ENCODE data around the gene MCF2L2.
A peak's percentile ranks its signal among the peaks of the same experiment; 100 is the strongest.
"Not testable (repeated sequence)": the region's sequence is repeated elsewhere in the genome, so short reads cannot be mapped to it uniquely, and the experiment has no call there.

Gene MCF2L2

GRCh38 chr3:183396662-183397391 is 31.6 kb downstream of the MCF2L2 start:
- DNase-seq (ENCODE audit: low spot score): no peak

GRCh38 chr3:183394150-183394549 is 34.3 kb downstream of the MCF2L2 start:
- no peak for DNase-seq (ENCODE audit: low spot score)

GRCh38 chr3:183393625-183394024 is 34.8 kb downstream of the MCF2L2 start:
- no peak for DNase-seq (ENCODE audit: low spot score)

- no peak for DNase-seq (ENCODE audit: low spot score)
These were observed 36.0 kb downstream of the MCF2L2 start for GRCh38 chr3:183392186-183393034.

- DNase-seq (ENCODE audit: low spot score): no peak
These were observed 37.0 kb downstream of the MCF2L2 start for GRCh38 chr3:183391460-183391859.

- no peak for DNase-seq (ENCODE audit: low spot score)
These were observed 37.6 kb downstream of the MCF2L2 start for GRCh38 chr3:183390844-183391243.

GRCh38 chr3:183388213-183388895 is 40.1 kb downstream of the MCF2L2 start:
- DNase-seq (ENCODE audit: low spot score): no peak

- DNase-seq (ENCODE audit: low spot score): no peak
These were observed 40.6 kb downstream of the MCF2L2 start for GRCh38 chr3:183387797-183388196.

- DNase-seq (ENCODE audit: low spot score): no peak
These were observed 41.8 kb downstream of the MCF2L2 start for GRCh38 chr3:183386651-183387050.

- peak; percentile 75 for DNase-seq (ENCODE audit: low spot score)
These were observed 42.5 kb downstream of the MCF2L2 start for GRCh38 chr3:183385698-183386613.

GRCh38 chr3:183381673-183382072 is 46.7 kb downstream of the MCF2L2 start:
- DNase-seq (ENCODE audit: low spot score): no peak

GRCh38 chr3:183381179-183381578 is 47.2 kb downstream of the MCF2L2 start:
- no peak for DNase-seq (ENCODE audit: low spot score)

- DNase-seq (ENCODE audit: low spot score): no peak
These were observed 49.5 kb downstream of the MCF2L2 start for GRCh38 chr3:183378951-183379350.

- DNase-seq (ENCODE audit: low spot score): no peak
These were observed 49.9 kb downstream of the MCF2L2 start for GRCh38 chr3:183378545-183378944.

GRCh38 chr3:183378008-183378407 is 50.4 kb downstream of the MCF2L2 start:
- no peak for DNase-seq (ENCODE audit: low spot score)

GRCh38 chr3:183377307-183377959 is 51.0 kb downstream of the MCF2L2 start:
- no peak for DNase-seq (ENCODE audit: low spot score)

GRCh38 chr3:183375787-183376186 is 52.6 kb downstream of the MCF2L2 start:
- DNase-seq (ENCODE audit: low spot score): no peak

GRCh38 chr3:183375337-183375736 is 53.1 kb downstream of the MCF2L2 start:
- DNase-seq (ENCODE audit: low spot score): no peak

- no peak for DNase-seq (ENCODE audit: low spot score)
These were observed 55.5 kb downstream of the MCF2L2 start for GRCh38 chr3:183372911-183373310.

GRCh38 chr3:183371600-183371968 is 56.8 kb downstream of the MCF2L2 start:
- not testable (repeated sequence) for DNase-seq (ENCODE audit: low spot score)

GRCh38 chr3:183370391-183370790 is 58.0 kb downstream of the MCF2L2 start:
- DNase-seq (ENCODE audit: low spot score): no peak
